Neutrophil (primary cell): ENCODE measurements around the gene B3GNT5.

Experiments used
- H3K27ac ChIP-seq: fragments of 200-600 bp; sonication (generic); 2 replicates; pipeline ENCODE4 v1.5.1; 2016; ENCODE audit warnings: mild to moderate bottlenecking, moderate library complexity
- H3K27me3 ChIP-seq: fragments of 200-600 bp; sonication (generic); 2 replicates; pipeline ENCODE4 v1.6.0; 2016; ENCODE audit warnings: mild to moderate bottlenecking
- H3K36me3 ChIP-seq: fragments of 200-600 bp; sonication (generic); 2 replicates; pipeline ENCODE4 v1.5.1; 2017
- H3K4me1 ChIP-seq, 2 experiments: fragments of 200-600 bp in 1 of 2; sonication (generic) in 1 of 2; 1 replicate in 1 of 2; 2 replicates in 1 of 2; pipeline versions ENCODE4 v1.5.1 to v1.6.1; 2013 to 2016; ENCODE audit warnings: low read depth in 1 of 2, low read length in 1 of 2, mild to moderate bottlenecking in 1 of 2, moderate library complexity in 1 of 2; ENCODE audit not compliant: control insufficient read depth in 1 of 2, insufficient read depth in 1 of 2
- H3K4me3 ChIP-seq, 2 experiments: fragments of 200-600 bp in 1 of 2; sonication (generic) in 1 of 2; 1 replicate in 1 of 2; 2 replicates in 1 of 2; pipeline ENCODE4 v1.5.1; 2013 to 2016; ENCODE audit warnings: low read depth in 1 of 2, low read length in 1 of 2, mild to moderate bottlenecking in 1 of 2, moderate library complexity in 1 of 2
- H3K9me3 ChIP-seq: fragments of 200-600 bp; sonication (generic); 2 replicates; pipeline ENCODE4 v1.5.1; 2016
- CTCF ChIP-seq: fragments of 200-600 bp; sonication (generic); IDR thresholded peaks from 2 replicates; pipeline ENCODE4 v1.5.1; 2016; ENCODE audit warnings: antibody characterized with exemption

The B3GNT5 gene

GRCh38 chr3:183254487-183255347, 1.7 kb downstream of the B3GNT5 start:
- H3K4me1 ChIP-seq, result peaks cover 22 to 42% of the 10 kb centered on the region in 2 experiments
- no peak for TF ChIP-seq CTCF
- H3K27me3 ChIP-seq, result no peaks in the 10 kb centered on the region
- peaks cover 3% of the 10 kb centered on the region for H3K36me3 ChIP-seq
- H3K9me3 ChIP-seq, result no peaks in the 10 kb centered on the region
- peak overlapping the region; percentile 74 to 98 for H3K4me3 ChIP-seq
- peak overlapping the region; percentile 97 for H3K27ac ChIP-seq

DNA sequence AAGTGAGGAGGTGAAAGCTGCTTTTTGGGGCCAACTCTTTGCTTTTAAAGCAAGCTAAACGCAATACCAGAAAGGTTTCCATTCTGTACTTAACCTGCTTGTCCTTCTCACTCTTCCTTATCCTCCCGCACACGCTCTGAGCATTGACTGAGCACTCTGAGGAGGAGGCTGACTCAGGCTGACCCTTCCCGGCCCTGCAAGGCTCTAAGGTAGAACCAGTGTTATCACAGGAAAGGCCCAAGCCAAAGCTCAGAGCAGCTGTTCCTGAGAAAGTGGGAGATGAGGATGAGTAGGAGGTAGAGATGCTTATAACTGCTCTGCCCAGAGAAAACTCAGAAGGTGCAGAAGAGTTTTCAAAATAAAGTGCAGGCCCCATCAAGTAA, 2.3 kb downstream of the B3GNT5 start:
- H3K4me3 ChIP-seq, result peak overlapping the region; percentile 74 to 98
- H3K9me3 ChIP-seq, result no peaks in the 10 kb centered on the region
- peaks cover 3% of the 10 kb centered on the region for H3K36me3 ChIP-seq
- H3K27ac ChIP-seq, result peak overlapping the region; percentile 97
- TF ChIP-seq CTCF, result no peak
- no peaks in the 10 kb centered on the region for H3K27me3 ChIP-seq
- peaks cover 29 to 48% of the 10 kb centered on the region in 2 experiments for H3K4me1 ChIP-seq

GRCh38 chr3:183259087-183259486, 6.0 kb downstream of the B3GNT5 start:
- Histone ChIP-seq H3K4me1 (peaks cover 50 to 60% of the 10 kb centered on the region in 2 experiments), H3K27me3 (no peaks in the 10 kb centered on the region), H3K4me3 (peak overlapping the region in 1 of 2 experiments; percentile 36), H3K27ac (peak overlapping the region; percentile 87), H3K9me3 (no peaks in the 10 kb centered on the region), H3K36me3 (peaks cover 3% of the 10 kb centered on the region)
- TF ChIP-seq CTCF, result no peak

- Histone ChIP-seq H3K36me3 (peaks cover 3% of the 10 kb centered on the region), H3K4me3 (peak overlapping the region; percentile 31 to 36), H3K27me3 (no peaks in the 10 kb centered on the region), H3K9me3 (no peaks in the 10 kb centered on the region), H3K4me1 (peaks cover 55 to 58% of the 10 kb centered on the region in 2 experiments), H3K27ac (peak overlapping the region; percentile 87)
- no peak for TF ChIP-seq CTCF
These were observed 6.6 kb downstream of the B3GNT5 start for GRCh38 chr3:183259621-183260020.

GRCh38 chr3:183260167-183260904, 7.3 kb downstream of the B3GNT5 start:
- no peak for TF ChIP-seq CTCF
- Histone ChIP-seq H3K36me3 (peaks cover 3% of the 10 kb centered on the region), H3K27ac (peak overlapping the region; percentile 87), H3K4me3 (peak overlapping the region; percentile 31 to 36), H3K4me1 (peaks cover 55 to 57% of the 10 kb centered on the region in 2 experiments), H3K27me3 (no peaks in the 10 kb centered on the region), H3K9me3 (no peaks in the 10 kb centered on the region)
